HCT116 (cell line): ENCODE data around the gene KCTD2. TPM values are rescaled to one million over a fixed set of nuclear protein-coding genes. Genes with fewer than 3 reads are reported as not detected.

Experiments used
- ATAC-seq: fragments of 200-7000 bp; cut with Tn5 transposase; 2 replicates; pipeline ENCODE4 v1.9.1; 2020; ENCODE audit warnings: mild to moderate bottlenecking, moderate library complexity
- BruUV-seq: library from RNA; stranded (reverse); fragments of 400-500 nt; replicated peaks from 2 replicates; lab custom pipeline; 2021; lab: Mats Ljungman, UMichigan
- CTCF ChIA-PET: fragments of 300-600 bp; sonication (Branson Sonifier 250); formaldehyde crosslinking; loops from one replicate; lab custom pipeline; 2021; ENCODE audit warnings: antibody characterized with exemption; lab: Charles Lee
- POLR2A ChIA-PET: fragments of 300-600, 350-600 bp; sonication (Branson Sonifier 250); formaldehyde crosslinking; loops from one replicate; lab custom pipeline; 2021; ENCODE audit warnings: antibody characterized with exemption; lab: Charles Lee
- RAD21 ChIA-PET, 2 experiments: fragments of 300-600 bp; sonication (Branson Sonifier 250); formaldehyde crosslinking; loops; one replicate each; lab custom pipeline; 2023; ENCODE audit warnings: low total read pairs in 2 of 2; ENCODE audit not compliant: uncharacterized antibody in 2 of 2, unreplicated experiment in 2 of 2, low non-redundant PET in 1 of 2; lab: Charles Lee
- DNase-seq: peaks from one replicate; pipeline ENCODE4 v3.0.0-alpha.2; 2010; ENCODE audit warnings: low read depth, low spot score
- H2AFZ ChIP-seq: fragments of 200-600 bp; shearing (Covaris generic), sonication (generic); 2 replicates; pipeline ENCODE4 v1.6.1; 2017; ENCODE audit warnings: low read depth, mixed run types, mixed read lengths, antibody characterized with exemption, low read length; ENCODE audit not compliant: poor library complexity, severe bottlenecking
- H3K27ac ChIP-seq: 2 replicates; pipeline ENCODE4 v1.5.1; 2012; ENCODE audit warnings: low read depth, low read length
- H3K27me3 ChIP-seq: fragments of 200-600 bp; sonication (generic); 2 replicates; pipeline ENCODE4 v1.6.1; 2016; ENCODE audit warnings: mixed run types, low read length, mixed read lengths; ENCODE audit not compliant: insufficient read depth
- H3K36me3 ChIP-seq, 2 experiments: fragments of 200-500 bp in 1 of 2; fragments of 200-600 bp in 1 of 2; sonication (Bioruptor generic) in 1 of 2; sonication (generic) in 1 of 2; 2 replicates each; pipeline versions ENCODE4 v1.5.1 to v1.6.1; 2014 to 2016; ENCODE audit warnings: low read length in 2 of 2, inconsistent platforms in 1 of 2, mixed read lengths in 1 of 2, mixed run types in 1 of 2; ENCODE audit not compliant: insufficient read depth in 2 of 2, control insufficient read depth in 1 of 2
- H3K4me1 ChIP-seq, 2 experiments: fragments of 200-600 bp in 1 of 2; sonication (generic) in 1 of 2; 2 replicates each; pipeline versions ENCODE4 v1.5.1 to v1.6.1; 2012 to 2017; ENCODE audit warnings: low read length in 2 of 2, inconsistent platforms in 1 of 2, mild to moderate bottlenecking in 1 of 2, mixed read lengths in 1 of 2, mixed run types in 1 of 2, moderate library complexity in 1 of 2; ENCODE audit not compliant: insufficient read depth in 2 of 2, control insufficient read depth in 1 of 2
- H3K4me2 ChIP-seq: fragments of 200-600 bp; sonication (generic); 2 replicates; pipeline ENCODE4 v1.6.1; 2017; ENCODE audit warnings: mixed run types, low read length, mixed read lengths
- H3K4me3 ChIP-seq, 2 experiments: fragments of 200-600 bp in 1 of 2; sonication (generic) in 1 of 2; replicated peaks in 1 of 2; 2 replicates each; pipeline ENCODE4 v1.5.1; 2011 to 2016; ENCODE audit warnings: low read length in 2 of 2, control low read depth in 1 of 2, low read depth in 1 of 2, mild to moderate bottlenecking in 1 of 2, mixed read lengths in 1 of 2, mixed run types in 1 of 2
- H3K79me2 ChIP-seq: fragments of 200-600 bp; sonication (generic); 2 replicates; pipeline ENCODE4 v1.6.1; 2017; ENCODE audit warnings: mild to moderate bottlenecking, mixed run types, low read length, moderate library complexity, mixed read lengths; ENCODE audit not compliant: insufficient read depth
- H3K9ac ChIP-seq: fragments of 200-600 bp; sonication (generic); 2 replicates; pipeline ENCODE4 v1.6.1; 2016; ENCODE audit warnings: low read length, mixed read lengths
- H3K9me2 ChIP-seq: fragments of 200-600 bp; sonication (generic), shearing (Covaris generic); 2 replicates; pipeline ENCODE4 v1.6.1; 2017; ENCODE audit warnings: mixed run types, mild to moderate bottlenecking, moderate library complexity; ENCODE audit not compliant: insufficient read depth
- H3K9me3 ChIP-seq, 2 experiments: fragments of 200-500 bp in 1 of 2; fragments of 200-600 bp in 1 of 2; sonication (Bioruptor generic) in 1 of 2; sonication (generic) in 1 of 2; 2 replicates each; pipeline ENCODE4 v1.6.1; 2014 to 2017; ENCODE audit warnings: low read length in 2 of 2, mixed read lengths in 2 of 2, inconsistent platforms in 1 of 2, low read depth in 1 of 2, mild to moderate bottlenecking in 1 of 2, mixed run types in 1 of 2, moderate library complexity in 1 of 2; ENCODE audit not compliant: control insufficient read depth in 1 of 2, insufficient read depth in 1 of 2
- H4K20me1 ChIP-seq: fragments of 200-600 bp; sonication (generic), shearing (Covaris generic); 2 replicates; pipeline ENCODE4 v1.6.1; 2017; ENCODE audit warnings: mixed run types, mild to moderate bottlenecking, moderate library complexity; ENCODE audit not compliant: insufficient read depth
- CTCF ChIP-seq, 3 experiments: fragments of 200-600 bp in 1 of 3; sonication (generic) in 1 of 3; IDR thresholded peaks in 2 of 3; conservative IDR thresholded peaks in 1 of 3; 2 replicates each; pipeline ENCODE4 v1.5.1; 2012 to 2017; ENCODE audit warnings: low read depth in 2 of 3, low read length in 2 of 3, antibody characterized with exemption in 1 of 3, borderline replicate concordance in 1 of 3, control low read depth in 1 of 3, mild to moderate bottlenecking in 1 of 3, mixed read lengths in 1 of 3, mixed run types in 1 of 3, moderate library complexity in 1 of 3; ENCODE audit not compliant: insufficient read depth in 1 of 3
- EZH2 ChIP-seq: fragments of 200-600 bp; sonication (generic); IDR thresholded peaks from 2 replicates; pipeline ENCODE4 v1.6.1; 2017; ENCODE audit warnings: antibody characterized with exemption, mixed run types
- EZH2phosphoT487 ChIP-seq: fragments of 200-600 bp; IDR thresholded peaks from 2 replicates; pipeline ENCODE4 v1.6.1; 2018; ENCODE audit warnings: antibody characterized with exemption, borderline replicate concordance
- POLR2AphosphoS5 ChIP-seq: IDR thresholded peaks from 2 replicates; pipeline ENCODE4 v1.6.1; 2011; ENCODE audit warnings: mild to moderate bottlenecking, low read depth, low read length, moderate library complexity
- RAD21 ChIP-seq: IDR thresholded peaks from 2 replicates; pipeline ENCODE4 v1.6.1; 2012; ENCODE audit warnings: low read depth, mild to moderate bottlenecking
- SP1 ChIP-seq: IDR thresholded peaks from 2 replicates; pipeline ENCODE4 v1.6.1; 2012; ENCODE audit warnings: low read depth
- TCF7L2 ChIP-seq: IDR thresholded peaks from 2 replicates; pipeline ENCODE4 v1.7.0; 2011; ENCODE audit warnings: borderline replicate concordance, inconsistent platforms; ENCODE audit not compliant: insufficient read depth, insufficient read length; ENCODE audit errors: extremely low read depth
- YY1 ChIP-seq: IDR thresholded peaks from 2 replicates; pipeline ENCODE4 v1.6.1; 2011; ENCODE audit warnings: low read length, low read depth, moderate library complexity, mild to moderate bottlenecking; ENCODE audit not compliant: insufficient replicate concordance; ENCODE audit errors: extremely low read depth
- intact Hi-C: fragments of 100-400 bp; cut with micrococcal nuclease; formaldehyde crosslinking; loops from 2 replicates; pipeline ENCODE4 v1.10.0; 2022
- total RNA-seq: library from RNA; stranded (reverse); gene quantifications from one replicate; pipeline ENCODE4 v1.2.1, GENCODE V29; 2021; ENCODE audit not compliant: unreplicated experiment

The KCTD2 gene
- total RNA-seq, 1 experiment from 2014 or later, result 23.3 TPM

- ChIA-PET RAD21 (interaction anchor here (0.5 to 1.8 kb wide), 30 partner anchors 8 to 298 kb away, joined by 3 to 22 read pairs (median 4); partner anchors contain the start of genes NT5C (in 1 of the 2) and SLC16A5 (in 1 of the 2)), POLR2A (interaction anchor here (0.7 to 5.3 kb wide), 19 partner anchors 10 to 148 kb away, joined by 3 to 44 read pairs (median 6); partner anchors contain the start of genes JPT1, NT5C, NUP85 and SLC16A5), CTCF (interaction anchor here (0.7 to 5.3 kb wide), 55 partner anchors 9 to 402 kb away, joined by 3 to 104 read pairs (median 5); partner anchors contain the start of genes CDR2L, GRB2, MIF4GD and NT5C)
- H3K4me2 ChIP-seq, result peak overlapping the region; percentile 32
- ATAC-seq, result peak; percentile 70
- peaks cover 6 to 46% of the 10 kb centered on the region in 2 experiments; a peak in 3 of 4 replicates for H3K36me3 ChIP-seq
- no peak overlapping the region for H3K4me3 ChIP-seq
- no peak overlapping the region for H2AFZ ChIP-seq
- no peaks in the 10 kb centered on the region for H3K9me2 ChIP-seq
- peaks cover 81% of the 10 kb centered on the region for H3K79me2 ChIP-seq
- peak overlapping the region; percentile 62 for H3K27ac ChIP-seq
- TF ChIP-seq SP1 (no peak), YY1 (no peak), EZH2phosphoT487 (no peak), CTCF (IDR thresholded peaks at IDR 0.05 in 2 of 3, conservative IDR thresholded peaks at IDR 0.05 in 1 of 3; ENCODE audit: borderline replicate concordance in 1 of 3, insufficient read depth in 1 of 3, low read depth in 2 of 3, low read length in 2 of 3) (peak; percentile 98 to 99 (median 99)), POLR2AphosphoS5 (peak; percentile 50; the same call in 1 of the 2 replicates), RAD21 (peak; percentile 100), TCF7L2 (no peak), EZH2 (no peak)
- TF ChIP-seq, all 23 proteins: peak for 3
- intact Hi-C loops, result loop anchor here (1.0 to 10.0 kb wide), 6 partner anchors 17 to 299 kb away; partner anchors contain the start of genes GGA3, MRPS7 and NT5C
- peak overlapping the region; percentile 30; the same call in 1 of the 2 replicates for H3K9ac ChIP-seq
- peaks cover 13 to 47% of the 10 kb centered on the region in 2 experiments for H3K4me1 ChIP-seq
- DNase-seq, result peak; percentile 90
- no peaks in the 10 kb centered on the region for H3K9me3 ChIP-seq
- H4K20me1 ChIP-seq, result no peaks in the 10 kb centered on the region; the same call in 1 of the 2 replicates
- no TSS peak for BruUV-seq
- no peaks in the 10 kb centered on the region for H3K27me3 ChIP-seq
These were observed 67.0 kb downstream of the KCTD2 start for GRCh38 chr17:75113798-75114551.
